Upper lobe of left lung (tissue), 6 donors: ENCODE data around the gene EPB41L1. TPM values are rescaled to one million over a fixed set of nuclear protein-coding genes. Genes with fewer than 3 reads are reported as not detected.

Experiments used
- ATAC-seq, 2 donors: fragments of 200-7000 bp; cut with Tn5 transposase; one replicate each; pipeline ENCODE4 v1.9.1; 2022; ENCODE audit warnings: mild to moderate bottlenecking in 2 of 2, moderate library complexity in 2 of 2; ENCODE audit not compliant: low FRiP score in 2 of 2
- DNase-seq, 2 donors: peaks; one replicate each; pipeline ENCODE4 v3.0.0-alpha.2; 2019 to 2020
- H3K27ac ChIP-seq, 4 donors: fragments of 200-600 bp; sonication (generic); one replicate each; pipeline ENCODE4 v1.5.1; 2016 to 2019
- H3K27me3 ChIP-seq, 4 donors: fragments of 200-600 bp; sonication (generic); one replicate each; pipeline ENCODE4 v1.5.1; 2017 to 2019
- H3K36me3 ChIP-seq, 4 donors: fragments of 200-600 bp; sonication (generic); one replicate each; pipeline ENCODE4 v1.5.1; 2016 to 2019
- H3K4me1 ChIP-seq, 4 donors: fragments of 200-600 bp; sonication (generic); one replicate each; pipeline ENCODE4 v1.5.1; 2018 to 2019
- H3K4me3 ChIP-seq, 4 donors: fragments of 200-600 bp; sonication (generic); one replicate each; pipeline ENCODE4 v1.5.1; 2017 to 2019; ENCODE audit warnings: mild to moderate bottlenecking in 2 of 4, moderate library complexity in 1 of 4
- H3K9me3 ChIP-seq, 4 donors: fragments of 200-600 bp; sonication (generic); one replicate each; pipeline ENCODE4 v1.5.1; 2018 to 2019
- CTCF ChIP-seq, 6 experiments: fragments of 450-650 bp in 4 of 6; fragments of 200-600 bp in 2 of 6; sonication (generic) in 2 of 6; IDR thresholded peaks; one replicate each; pipeline ENCODE4 v1.5.1; 2016 to 2019; ENCODE audit warnings: antibody characterized with exemption in 6 of 6
- EP300 ChIP-seq, 4 donors: sonication (generic); formaldehyde crosslinking; IDR thresholded peaks; one replicate each; pipeline ENCODE4 v1.5.1; 2017; ENCODE audit warnings: antibody characterized with exemption in 4 of 4, control low read depth in 2 of 4
- POLR2A ChIP-seq, 4 donors: fragments of 450-650 bp; IDR thresholded peaks; one replicate each; pipeline ENCODE4 v1.5.1; 2016 to 2017; ENCODE audit warnings: antibody characterized with exemption in 4 of 4, mild to moderate bottlenecking in 2 of 4
- POLR2AphosphoS5 ChIP-seq, 2 donors: sonication (generic); formaldehyde crosslinking; IDR thresholded peaks; one replicate each; pipeline ENCODE4 v1.5.1; 2017; ENCODE audit warnings: antibody characterized with exemption in 2 of 2
- WGBS, 2 donors: methylation state at CpG; one replicate each; pipeline ENCODE4 v1.1.5; 2017 to 2018; 5-methylcytosine and 5-hydroxymethylcytosine counted together
- total RNA-seq, 6 donors: library from RNA; depleted of rRNA in 4 of 6; stranded (reverse); fragments of >200 nt in 4 of 6; gene quantifications; one replicate each; pipeline versions ENCODE4 v1.1.0 to v1.2.1, GENCODE V29; 2016 to 2021
- donor health status: DM: no; HTN: no; CAD: no; lungs with moderate emphysema.
- donor health status: DM: no; HTN: yes; CAD: no; lungs with severe emphysema.

Gene EPB41L1
- total RNA-seq, 6 donors from 2014 or later = 56.6 to 104 (median 79.2) TPM

- Histone ChIP-seq H3K4me3 (no peak overlapping the region), H3K4me1 (no peaks in the 10 kb centered on the region), H3K36me3 (no peaks in the 10 kb centered on the region), H3K27ac (no peak overlapping the region), H3K27me3 (peaks cover 0 to 2% (median 0%) of the 10 kb centered on the region in 4 donors), H3K9me3 (no peaks in the 10 kb centered on the region)
- no peak for ATAC-seq
- 79 to 88% methylated on average over 2 of the region's 2 CpGs for WGBS, 2 donors
- TF ChIP-seq POLR2A (IDR thresholded peaks at IDR 0.05) (no peak), CTCF (IDR thresholded peaks at IDR 0.05) (no peak), EP300 (IDR thresholded peaks at IDR 0.05) (no peak)
- DNase-seq = no peak
These were observed 115.0 kb downstream of the EPB41L1 start for GRCh38 chr20:36269507-36269906.

GRCh38 chr20:36270744-36271638, 116.5 kb downstream of the EPB41L1 start:
- peak in 1 of 2 donors; percentile 59 for DNase-seq
- 76 to 77% methylated on average over 20 of the region's 20 CpGs for WGBS, 2 donors

GRCh38 chr20:36271639-36272546, 117.4 kb downstream of the EPB41L1 start:
- WGBS, 2 donors = 86 to 90% methylated on average over 21 of the region's 21 CpGs
- Histone ChIP-seq H3K27ac (no peak overlapping the region), H3K9me3 (no peaks in the 10 kb centered on the region), H3K27me3 (peaks cover 0 to 2% (median 0%) of the 10 kb centered on the region in 4 donors), H3K36me3 (no peaks in the 10 kb centered on the region), H3K4me3 (no peak overlapping the region), H3K4me1 (no peaks in the 10 kb centered on the region)
- no peak for TF ChIP-seq CTCF (IDR thresholded peaks at IDR 0.05)
- no peak for TF ChIP-seq EP300 (IDR thresholded peaks at IDR 0.05)
- no peak for TF ChIP-seq POLR2AphosphoS5 (IDR thresholded peaks at IDR 0.05)
- no peak for TF ChIP-seq POLR2A (IDR thresholded peaks at IDR 0.05)
- ATAC-seq (no peak), DNase-seq (no peak)

More at GRCh38 chr20:36270744-36271638, 116.5 kb downstream of the EPB41L1 start:
- ATAC-seq = no peak
- no peak overlapping the region for H3K4me3 ChIP-seq
- no peak overlapping the region for H3K27ac ChIP-seq
- H3K36me3 ChIP-seq = no peaks in the 10 kb centered on the region
- no peaks in the 10 kb centered on the region for H3K4me1 ChIP-seq
- peaks cover 0 to 2% (median 0%) of the 10 kb centered on the region in 4 donors for H3K27me3 ChIP-seq
- TF ChIP-seq EP300 (IDR thresholded peaks at IDR 0.05) (no peak), POLR2A (IDR thresholded peaks at IDR 0.05) (no peak), CTCF (IDR thresholded peaks at IDR 0.05) (no peak), POLR2AphosphoS5 (IDR thresholded peaks at IDR 0.05) (no peak)
- H3K9me3 ChIP-seq = no peaks in the 10 kb centered on the region

- ATAC-seq (no peak), DNase-seq (no peak)
- peaks cover 0 to 2% (median 0%) of the 10 kb centered on the region in 4 donors for H3K27me3 ChIP-seq
- TF ChIP-seq POLR2A (IDR thresholded peaks at IDR 0.05) = no peak
- TF ChIP-seq CTCF (IDR thresholded peaks at IDR 0.05) = no peak
- no peak for TF ChIP-seq EP300 (IDR thresholded peaks at IDR 0.05)
- TF ChIP-seq POLR2AphosphoS5 (IDR thresholded peaks at IDR 0.05) = no peak
- H3K9me3 ChIP-seq = no peaks in the 10 kb centered on the region
- no peak overlapping the region for H3K4me3 ChIP-seq
- H3K4me1 ChIP-seq = no peaks in the 10 kb centered on the region
- no peaks in the 10 kb centered on the region for H3K36me3 ChIP-seq
- H3K27ac ChIP-seq = no peak overlapping the region
- 82 to 90% methylated on average over 12 of the region's 12 CpGs for WGBS, 2 donors
These were observed 118.1 kb downstream of the EPB41L1 start for GRCh38 chr20:36272547-36273220.
